GM23338 (cell line): ENCODE data around the gene GLS. TPM values are rescaled to one million over a fixed set of nuclear protein-coding genes. Genes with fewer than 3 reads are reported as not detected.

Experiments used
- ATAC-seq: fragments of 200-7000 bp; cut with Tn5 transposase; 3 replicates; pipeline ENCODE4 v1.9.1; 2020
- DNase-seq: peaks from one replicate; pipeline ENCODE4 v3.0.0-alpha.2; 2015; ENCODE audit warnings: low spot score
- H2AFZ ChIP-seq: fragments of 200-600 bp; sonication (generic); 2 replicates; pipeline ENCODE4 v1.8.0; 2016; ENCODE audit warnings: antibody characterized with exemption, mild to moderate bottlenecking, moderate library complexity
- H3F3A ChIP-seq: fragments of 200-600 bp; sonication (generic); replicated peaks from 2 replicates; pipeline ENCODE4 v1.8.0; 2017; ENCODE audit warnings: antibody characterized with exemption, mixed run types, low read depth
- H3K27ac ChIP-seq: fragments of 200-600 bp; sonication (generic); 2 replicates; pipeline ENCODE4 v1.6.1; 2016; ENCODE audit warnings: low read depth
- H3K27me3 ChIP-seq: fragments of 200-600 bp; sonication (generic); 2 replicates; pipeline ENCODE4 v1.8.0; 2016; ENCODE audit warnings: mild to moderate bottlenecking, mixed run types, moderate library complexity; ENCODE audit not compliant: insufficient read depth
- H3K36me3 ChIP-seq: fragments of 200-600 bp; sonication (generic); 2 replicates; pipeline ENCODE4 v1.8.0; 2016; ENCODE audit warnings: mild to moderate bottlenecking; ENCODE audit not compliant: insufficient read depth
- H3K4me1 ChIP-seq: fragments of 200-600 bp; sonication (generic); 2 replicates; pipeline ENCODE4 v1.8.0; 2016; ENCODE audit warnings: mild to moderate bottlenecking, moderate library complexity; ENCODE audit not compliant: insufficient read depth
- H3K4me2 ChIP-seq: fragments of 200-600 bp; sonication (generic); 2 replicates; pipeline ENCODE4 v1.7.1; 2017; ENCODE audit warnings: mixed run types
- H3K4me3 ChIP-seq: fragments of 200-600 bp; sonication (generic); 2 replicates; pipeline ENCODE4 v1.6.1; 2016; ENCODE audit warnings: mixed run types
- H3K79me2 ChIP-seq: fragments of 200-600 bp; sonication (generic); replicated peaks from 2 replicates; pipeline ENCODE4 v1.8.0; 2017; ENCODE audit warnings: mild to moderate bottlenecking; ENCODE audit not compliant: insufficient read depth
- H3K9me2 ChIP-seq: fragments of 200-600 bp; sonication (generic); 2 replicates; pipeline ENCODE4 v1.8.0; 2017; ENCODE audit not compliant: insufficient read depth
- H4K20me1 ChIP-seq: fragments of 200-600 bp; sonication (generic); replicated peaks from 2 replicates; pipeline ENCODE4 v1.8.0; 2017; ENCODE audit warnings: mild to moderate bottlenecking; ENCODE audit not compliant: insufficient read depth
- H3K27ac Mint-ChIP-seq: 2 replicates; pipeline ENCODE4 v1.8.0; 2020; ENCODE audit warnings: inconsistent platforms, mild to moderate bottlenecking, moderate library complexity, mixed read lengths
- H3K27me3 Mint-ChIP-seq: 3 replicates; pipeline ENCODE4 v1.8.0; 2022; ENCODE audit warnings: low read depth, mild to moderate bottlenecking, moderate library complexity, mixed read lengths, inconsistent platforms; ENCODE audit not compliant: insufficient read depth, poor library complexity
- H3K36me3 Mint-ChIP-seq: 3 replicates; pipeline ENCODE4 v1.8.0; 2021; ENCODE audit warnings: low read depth, mild to moderate bottlenecking, inconsistent platforms, moderate library complexity, mixed read lengths
- H3K4me1 Mint-ChIP-seq: 3 replicates; pipeline ENCODE4 v1.8.0; 2020; ENCODE audit warnings: mild to moderate bottlenecking, inconsistent platforms, mixed read lengths
- H3K4me3 Mint-ChIP-seq: 3 replicates; pipeline ENCODE4 v1.8.0; 2021; ENCODE audit warnings: moderate library complexity, mild to moderate bottlenecking, inconsistent platforms, mixed read lengths
- H3K9me3 Mint-ChIP-seq: 3 replicates; pipeline ENCODE4 v1.8.0; 2020; ENCODE audit warnings: moderate library complexity, mild to moderate bottlenecking, inconsistent platforms, mixed read lengths
- ZNF331 ChIP-seq: fragments of 250-450 bp; sonication (Bioruptor Pico); IDR thresholded peaks from 2 replicates; pipeline ENCODE4 v1.5.0; 2020; ENCODE audit warnings: low read depth, mild to moderate bottlenecking, moderate library complexity
- ZNF462 ChIP-seq: fragments of 250-450 bp; sonication (Bioruptor Pico); IDR thresholded peaks from 2 replicates; pipeline ENCODE4 v1.5.0; 2020; ENCODE audit warnings: mild to moderate bottlenecking, moderate library complexity
- polyA plus RNA-seq: library from polyadenylated mRNA; unstranded; fragments of >200 nt; fragmentation: Nextera tagmentation; extraction: Ambion mirVana; gene quantifications from 2 replicates; pipeline ENCODE4 v1.2.1, GENCODE V29; 2016
- total RNA-seq: library from RNA; depleted of rRNA; stranded (reverse); fragments of >200 nt; shearing (Covaris generic); gene quantifications from 2 replicates; pipeline ENCODE4 v1.2.3, GENCODE V29; 2014

Gene GLS
- total and polyA plus RNA-seq, 2 experiments from 2014 or later: 38.1 to 172 TPM

DNA sequence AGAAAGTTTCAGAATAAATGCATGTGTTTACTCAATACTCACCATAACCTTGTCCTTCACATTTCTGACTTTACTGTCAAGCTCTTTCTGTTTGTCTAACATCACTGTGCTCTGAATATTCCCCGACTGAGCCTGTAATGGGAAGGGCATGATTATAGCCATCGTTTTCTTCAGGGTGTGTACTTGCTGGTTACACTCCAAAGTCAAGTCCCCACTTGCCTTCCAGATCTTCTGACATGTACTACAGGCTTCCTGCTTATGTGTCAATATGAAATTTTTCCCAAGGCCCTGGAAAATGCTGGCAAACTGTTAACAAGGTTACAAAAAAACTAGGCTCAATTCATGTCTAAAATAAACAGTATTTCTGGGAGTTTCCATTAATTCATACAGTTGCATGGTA lies 120.4 kb downstream of the GLS start:
- H3K36me3 Mint-ChIP-seq: peaks cover 77% of the 10 kb centered on the region
- no peak overlapping the region for H3K27ac ChIP-seq

More for the DNA sequence above, 120.4 kb downstream of the GLS start:
- Histone ChIP-seq H3K36me3 (peaks cover 59% of the 10 kb centered on the region), H3K79me2 (no peaks in the 10 kb centered on the region), H3F3A (peaks cover 4% of the 10 kb centered on the region; the same call in 1 of the 2 replicates), H4K20me1 (peaks cover 4% of the 10 kb centered on the region; the same call in 1 of the 2 replicates), H3K4me1 (no peaks in the 10 kb centered on the region), H3K9me2 (no peaks in the 10 kb centered on the region), H3K4me3 (no peak overlapping the region), H2AFZ (no peak overlapping the region), H3K4me2 (no peak overlapping the region), H3K27me3 (no peaks in the 10 kb centered on the region)
- Mint-ChIP-seq H3K4me1 (no peaks in the 10 kb centered on the region), H3K4me3 (no peak overlapping the region), H3K27me3 (peaks cover 7% of the 10 kb centered on the region), H3K27ac (no peak overlapping the region), H3K9me3 (no peaks in the 10 kb centered on the region; the same call in 2 of the 3 replicates)
- DNase-seq (no peak), ATAC-seq (no peak)
- no peak for TF ChIP-seq ZNF462 (CRISPR knock-in tag)
- TF ChIP-seq ZNF331: no peak
